HCT116 (cell line): ENCODE results near the gene CBLC.

Experiments
- CEBPB ChIP-seq: IDR thresholded peaks from 2 replicates; pipeline ENCODE4 v1.6.1; 2012; ENCODE audit warnings: low read depth
- EZH2 ChIP-seq: fragments of 200-600 bp; sonication (generic); IDR thresholded peaks from 2 replicates; pipeline ENCODE4 v1.6.1; 2017; ENCODE audit warnings: antibody characterized with exemption, mixed run types
- EZH2phosphoT487 ChIP-seq: fragments of 200-600 bp; IDR thresholded peaks from 2 replicates; pipeline ENCODE4 v1.6.1; 2018; ENCODE audit warnings: antibody characterized with exemption, borderline replicate concordance
- FOSL1 ChIP-seq: IDR thresholded peaks from 2 replicates; pipeline ENCODE4 v1.6.1; 2012; ENCODE audit warnings: low read depth
- JUND ChIP-seq: IDR thresholded peaks from 2 replicates; pipeline ENCODE4 v1.6.1; 2012
- POLR2A ChIP-seq: IDR thresholded peaks from 2 replicates; pipeline ENCODE4 v1.7.0; 2011; ENCODE audit warnings: borderline replicate concordance; ENCODE audit not compliant: insufficient read depth, insufficient read length; ENCODE audit errors: extremely low read depth
- POLR2AphosphoS5 ChIP-seq: IDR thresholded peaks from 2 replicates; pipeline ENCODE4 v1.6.1; 2011; ENCODE audit warnings: mild to moderate bottlenecking, low read depth, low read length, moderate library complexity
- RAD21 ChIP-seq: IDR thresholded peaks from 2 replicates; pipeline ENCODE4 v1.6.1; 2012; ENCODE audit warnings: low read depth, mild to moderate bottlenecking
- REST ChIP-seq: IDR thresholded peaks from 2 replicates; pipeline ENCODE4 v1.6.1; 2012; ENCODE audit warnings: low read depth
- SIN3A ChIP-seq: IDR thresholded peaks from 2 replicates; pipeline ENCODE4 v1.6.1; 2012; ENCODE audit warnings: low read depth
- TCF7L2 ChIP-seq: IDR thresholded peaks from 2 replicates; pipeline ENCODE4 v1.7.0; 2011; ENCODE audit warnings: borderline replicate concordance, inconsistent platforms; ENCODE audit not compliant: insufficient read depth, insufficient read length; ENCODE audit errors: extremely low read depth
- ZNF274 ChIP-seq: fragments of 200-500 bp; sonication (Bioruptor generic); IDR thresholded peaks from 2 replicates; pipeline ENCODE4 v1.6.1; 2014; ENCODE audit warnings: mild to moderate bottlenecking, low read depth, low read length, inconsistent platforms
- TF ChIP-seq, protein P1 (sequence below), 3 experiments: fragments of 200-600 bp in 1 of 3; sonication (generic) in 1 of 3; IDR thresholded peaks in 2 of 3; conservative IDR thresholded peaks in 1 of 3; 2 replicates each; pipeline ENCODE4 v1.5.1; 2012 to 2017; ENCODE audit warnings: low read depth in 2 of 3, low read length in 2 of 3, antibody characterized with exemption in 1 of 3, borderline replicate concordance in 1 of 3, control low read depth in 1 of 3, mild to moderate bottlenecking in 1 of 3, mixed read lengths in 1 of 3, mixed run types in 1 of 3, moderate library complexity in 1 of 3; ENCODE audit not compliant: insufficient read depth in 1 of 3
- TF ChIP-seq, protein P2 (sequence below): IDR thresholded peaks from 2 replicates; pipeline ENCODE4 v1.6.1; 2011; ENCODE audit warnings: mild to moderate bottlenecking, low read length, moderate library complexity; ENCODE audit not compliant: insufficient replicate concordance; ENCODE audit errors: extremely low read depth

DNA sequence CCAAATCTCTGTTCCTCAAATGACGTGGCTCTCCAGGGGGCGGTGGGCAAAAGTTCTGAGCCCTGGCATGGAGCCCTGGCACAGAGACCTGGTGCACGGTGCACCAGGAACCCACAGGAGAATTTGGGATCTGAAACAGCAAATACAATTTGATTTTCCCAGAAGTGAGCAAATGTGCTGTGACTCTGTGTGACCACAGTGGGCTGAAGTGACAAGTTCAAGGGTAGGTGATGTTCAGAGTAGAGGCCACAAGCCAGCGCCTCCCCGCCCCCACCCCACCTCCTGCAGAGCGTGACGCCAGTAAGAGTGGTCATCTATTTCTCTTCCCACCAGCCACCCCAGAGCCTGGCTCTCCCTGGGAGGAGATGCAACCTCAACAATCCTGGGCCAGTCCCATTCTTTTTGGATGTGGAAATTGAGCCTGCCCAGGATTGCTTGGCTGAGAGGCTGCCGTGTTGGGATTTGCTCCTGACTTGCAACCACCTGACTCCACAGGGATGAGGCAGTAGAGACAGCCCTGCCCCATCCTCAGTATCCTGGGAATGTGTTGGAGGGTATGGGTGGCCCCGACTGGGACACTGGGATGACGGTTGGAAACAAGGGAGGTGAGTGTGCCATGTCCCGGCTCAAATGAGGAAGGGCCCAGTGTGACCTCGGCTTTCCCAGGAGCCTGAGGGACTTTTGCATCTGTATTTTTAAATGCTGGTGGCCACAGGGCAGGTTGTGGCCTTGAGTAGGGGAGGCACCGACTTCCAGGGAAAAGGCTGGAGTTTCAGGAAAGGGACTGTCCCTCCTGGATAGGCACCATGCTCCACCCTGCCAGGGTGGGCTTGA is 40.2 kb upstream of the CBLC start:
- TF ChIP-seq POLR2A (no peak), EZH2phosphoT487 (no peak), ZNF274 (no peak), EZH2 (no peak), JUND (no peak), POLR2AphosphoS5 (no peak), RAD21 (no peak), TCF7L2 (no peak), REST (no peak), SIN3A (no peak), FOSL1 (no peak), CEBPB (no peak)
- TF ChIP-seq, protein P1, sequence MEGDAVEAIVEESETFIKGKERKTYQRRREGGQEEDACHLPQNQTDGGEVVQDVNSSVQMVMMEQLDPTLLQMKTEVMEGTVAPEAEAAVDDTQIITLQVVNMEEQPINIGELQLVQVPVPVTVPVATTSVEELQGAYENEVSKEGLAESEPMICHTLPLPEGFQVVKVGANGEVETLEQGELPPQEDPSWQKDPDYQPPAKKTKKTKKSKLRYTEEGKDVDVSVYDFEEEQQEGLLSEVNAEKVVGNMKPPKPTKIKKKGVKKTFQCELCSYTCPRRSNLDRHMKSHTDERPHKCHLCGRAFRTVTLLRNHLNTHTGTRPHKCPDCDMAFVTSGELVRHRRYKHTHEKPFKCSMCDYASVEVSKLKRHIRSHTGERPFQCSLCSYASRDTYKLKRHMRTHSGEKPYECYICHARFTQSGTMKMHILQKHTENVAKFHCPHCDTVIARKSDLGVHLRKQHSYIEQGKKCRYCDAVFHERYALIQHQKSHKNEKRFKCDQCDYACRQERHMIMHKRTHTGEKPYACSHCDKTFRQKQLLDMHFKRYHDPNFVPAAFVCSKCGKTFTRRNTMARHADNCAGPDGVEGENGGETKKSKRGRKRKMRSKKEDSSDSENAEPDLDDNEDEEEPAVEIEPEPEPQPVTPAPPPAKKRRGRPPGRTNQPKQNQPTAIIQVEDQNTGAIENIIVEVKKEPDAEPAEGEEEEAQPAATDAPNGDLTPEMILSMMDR (IDR thresholded peaks at IDR 0.05 in 2 of 3, conservative IDR thresholded peaks at IDR 0.05 in 1 of 3; ENCODE audit: borderline replicate concordance in 1 of 3, insufficient read depth in 1 of 3, low read depth in 2 of 3, low read length in 2 of 3) = no peak
- TF ChIP-seq, protein P2, sequence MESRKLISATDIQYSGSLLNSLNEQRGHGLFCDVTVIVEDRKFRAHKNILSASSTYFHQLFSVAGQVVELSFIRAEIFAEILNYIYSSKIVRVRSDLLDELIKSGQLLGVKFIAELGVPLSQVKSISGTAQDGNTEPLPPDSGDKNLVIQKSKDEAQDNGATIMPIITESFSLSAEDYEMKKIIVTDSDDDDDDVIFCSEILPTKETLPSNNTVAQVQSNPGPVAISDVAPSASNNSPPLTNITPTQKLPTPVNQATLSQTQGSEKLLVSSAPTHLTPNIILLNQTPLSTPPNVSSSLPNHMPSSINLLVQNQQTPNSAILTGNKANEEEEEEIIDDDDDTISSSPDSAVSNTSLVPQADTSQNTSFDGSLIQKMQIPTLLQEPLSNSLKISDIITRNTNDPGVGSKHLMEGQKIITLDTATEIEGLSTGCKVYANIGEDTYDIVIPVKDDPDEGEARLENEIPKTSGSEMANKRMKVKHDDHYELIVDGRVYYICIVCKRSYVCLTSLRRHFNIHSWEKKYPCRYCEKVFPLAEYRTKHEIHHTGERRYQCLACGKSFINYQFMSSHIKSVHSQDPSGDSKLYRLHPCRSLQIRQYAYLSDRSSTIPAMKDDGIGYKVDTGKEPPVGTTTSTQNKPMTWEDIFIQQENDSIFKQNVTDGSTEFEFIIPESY = no peak
